Common myeloid progenitor, CD34-positive (primary cell): ENCODE results near the gene IL10.

Experiments
- CTCF ChIA-PET: fragments of 350-600 bp; sonication (Branson Sonifier 250); formaldehyde crosslinking; loops from one replicate; lab custom pipeline; 2021; ENCODE audit warnings: antibody characterized with exemption; lab: Charles Lee
- POLR2A ChIA-PET: fragments of 350-600 bp; sonication (Branson Sonifier 250); formaldehyde crosslinking; loops from one replicate; lab custom pipeline; 2021; ENCODE audit warnings: antibody characterized with exemption; lab: Charles Lee
- DNase-seq, 3 donors: peaks; one replicate each; pipeline versions ENCODE4 v3.0.0 to v3.0.0-alpha.2; 2013
- H3K27ac ChIP-seq, 2 experiments: 1 replicate in 1 of 2; 2 replicates in 1 of 2; pipeline ENCODE4 v1.7.0; 2013; ENCODE audit warnings: inconsistent platforms in 2 of 2, low read length in 2 of 2, mild to moderate bottlenecking in 2 of 2, low read depth in 1 of 2, moderate library complexity in 1 of 2; ENCODE audit not compliant: severe bottlenecking in 2 of 2, insufficient read depth in 1 of 2, poor library complexity in 1 of 2
- H3K27me3 ChIP-seq, 5 experiments: replicated peaks in 2 of 5; 1 replicate in 3 of 5; 2 replicates in 2 of 5; pipeline versions ENCODE4 v1.6.1 to v1.7.0; 2013; ENCODE audit warnings: low read length in 4 of 5, mild to moderate bottlenecking in 2 of 5, moderate library complexity in 2 of 5, inconsistent platforms in 1 of 5; ENCODE audit not compliant: insufficient read depth in 5 of 5, control insufficient read depth in 4 of 5
- H3K36me3 ChIP-seq, 4 experiments: 1 replicate in 2 of 4; 2 replicates in 2 of 4; pipeline versions ENCODE4 v1.6.1 to v1.7.0; 2013; ENCODE audit warnings: low read length in 3 of 4, control low read depth in 1 of 4, mild to moderate bottlenecking in 1 of 4; ENCODE audit not compliant: control insufficient read depth in 4 of 4, insufficient read depth in 4 of 4
- H3K4me1 ChIP-seq, 4 experiments: 1 replicate in 3 of 4; 2 replicates in 1 of 4; pipeline versions ENCODE4 v1.6.1 to v1.7.1; 2013; ENCODE audit warnings: low read length in 3 of 4, mild to moderate bottlenecking in 3 of 4, control low read depth in 1 of 4, inconsistent platforms in 1 of 4, moderate library complexity in 1 of 4; ENCODE audit not compliant: control insufficient read depth in 4 of 4, insufficient read depth in 4 of 4; ENCODE audit errors: control extremely low read depth in 1 of 4
- H3K4me3 ChIP-seq, 7 experiments: 1 replicate in 4 of 7; 2 replicates in 3 of 7; pipeline versions ENCODE4 v1.5.1 to v1.7.0; 2013; ENCODE audit warnings: mild to moderate bottlenecking in 7 of 7, low read length in 6 of 7, moderate library complexity in 6 of 7, inconsistent platforms in 2 of 7, low read depth in 2 of 7, control low read depth in 1 of 7; ENCODE audit not compliant: insufficient read depth in 4 of 7, control insufficient read depth in 1 of 7; ENCODE audit errors: extremely low read depth in 1 of 7
- H3K9me3 ChIP-seq, 5 experiments: 1 replicate in 4 of 5; 2 replicates in 1 of 5; pipeline versions ENCODE4 v1.6.1 to v1.7.1; 2013; ENCODE audit warnings: low read length in 4 of 5, mild to moderate bottlenecking in 2 of 5, inconsistent platforms in 1 of 5, low read depth in 1 of 5, moderate library complexity in 1 of 5; ENCODE audit not compliant: control insufficient read depth in 4 of 5, insufficient read depth in 2 of 5; ENCODE audit errors: control extremely low read depth in 1 of 5
- WGBS: methylation state at CpG from one replicate; pipeline ENCODE4 v1.1.5; 2013; ENCODE audit not compliant: insufficient coverage; 5-methylcytosine and 5-hydroxymethylcytosine counted together

Gene IL10

GRCh38 chr1:206723462-206723804 lies 48.9 kb downstream of the IL10 start:
- DNase-seq = no peak
- Histone ChIP-seq H3K36me3 (no peaks in the 10 kb centered on the region), H3K4me3 (peak overlapping the region in 2 of 7 experiments; percentile 7 to 40), H3K9me3 (no peaks in the 10 kb centered on the region), H3K27me3 (no peaks in the 10 kb centered on the region), H3K27ac (no peak overlapping the region), H3K4me1 (peaks cover 24 to 52% (median 42%) of the 10 kb centered on the region in 4 experiments)
- ChIA-PET CTCF (interaction anchor here (0.7 to 7.7 kb wide), 13 partner anchors 11 to 209 kb away, joined by 3 to 80 read pairs (median 3); partner anchors contain the start of gene DYRK3), POLR2A (no interaction called here)
- 76% methylated on average over 4 of the region's 4 CpGs for WGBS

DNA sequence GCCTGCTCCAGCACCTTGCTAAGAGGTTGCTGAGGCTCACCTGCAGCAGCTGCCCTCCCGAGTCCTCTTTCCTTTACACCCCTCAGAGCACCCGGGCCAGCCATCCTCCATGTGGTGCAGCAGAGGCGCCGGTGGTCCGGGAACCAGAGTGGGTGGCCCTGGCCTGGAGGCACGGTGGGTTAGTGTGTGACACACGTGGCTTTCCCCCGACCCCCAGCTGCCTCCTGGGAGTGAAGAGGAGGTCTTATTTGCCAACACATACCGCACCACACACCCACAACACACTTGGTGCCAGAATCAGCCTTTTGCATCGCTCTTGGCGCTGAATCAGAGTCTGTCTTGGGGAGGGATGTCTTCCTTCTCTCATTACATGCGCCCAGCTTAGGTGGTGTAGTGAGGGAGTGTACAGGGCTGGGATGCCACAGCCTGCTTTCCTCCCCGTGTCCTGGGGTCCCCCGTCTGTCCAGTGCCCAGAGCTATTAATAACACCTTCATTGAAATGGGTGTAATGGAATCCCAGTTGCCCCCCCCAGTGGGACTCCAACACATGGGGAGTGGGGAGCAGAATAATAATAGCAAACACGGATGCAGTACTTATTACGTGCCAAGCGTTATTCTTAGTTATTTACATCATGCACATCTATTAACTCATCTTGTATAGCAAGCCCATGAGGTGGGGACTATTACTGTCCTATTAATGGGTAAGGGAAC lies 49.4 kb downstream of the IL10 start:
- 93% methylated on average over 2 of the region's 17 CpGs for WGBS
- Histone ChIP-seq H3K4me1 (peaks cover 22 to 49% (median 36%) of the 10 kb centered on the region in 4 experiments), H3K4me3 (no peak overlapping the region), H3K27ac (no peak overlapping the region), H3K27me3 (no peaks in the 10 kb centered on the region), H3K36me3 (no peaks in the 10 kb centered on the region), H3K9me3 (no peaks in the 10 kb centered on the region)
- no peak for DNase-seq
- POLR2A ChIA-PET = no interaction called here
- CTCF ChIA-PET = interaction anchor here (0.6 to 7.7 kb wide), 15 partner anchors 10 to 209 kb away, joined by 3 to 80 read pairs (median 3); partner anchors contain the start of gene DYRK3

DNA sequence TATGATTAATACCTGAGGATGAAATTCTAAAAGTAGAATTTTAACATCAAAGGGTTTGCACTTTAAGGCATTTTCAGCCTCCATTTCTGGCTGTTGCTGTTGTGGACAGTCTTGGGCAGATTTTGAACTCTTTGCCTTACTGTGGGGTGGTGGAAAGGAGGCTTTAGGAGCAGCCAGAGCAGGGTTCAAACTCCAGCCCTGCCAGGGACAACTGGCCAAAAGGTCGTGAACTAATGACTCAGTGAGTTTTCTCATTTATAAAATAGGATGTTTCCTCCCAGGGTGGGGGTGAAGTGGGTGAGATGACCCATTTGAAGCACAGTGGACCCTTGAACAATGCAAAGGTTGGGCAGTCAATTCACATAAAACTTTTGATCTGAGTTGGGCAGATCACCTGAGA lies 50.8 kb downstream of the IL10 start:
- ChIA-PET CTCF (interaction anchor here (2.2 kb wide), 1 partner anchor 88 kb away, joined by 12 read pairs; no protein-coding TSS in a partner anchor), POLR2A (no interaction called here)
- no peaks in the 10 kb centered on the region for H3K36me3 ChIP-seq
- DNase-seq = no peak
- 100% methylated on average over 1 of the region's 1 CpG for WGBS
- no peak overlapping the region for H3K4me3 ChIP-seq
- no peak overlapping the region for H3K27ac ChIP-seq
- H3K9me3 ChIP-seq = no peaks in the 10 kb centered on the region
- H3K27me3 ChIP-seq = no peaks in the 10 kb centered on the region
- peaks cover 30 to 51% (median 43%) of the 10 kb centered on the region in 4 experiments for H3K4me1 ChIP-seq

- ChIA-PET CTCF (interaction anchor here (0.7 to 2.2 kb wide), 6 partner anchors 10 to 192 kb away, joined by 3 to 6 read pairs (median 4); no protein-coding TSS in a partner anchor), POLR2A (interaction anchor here (1.1 kb wide), 1 partner anchor 46 kb away, joined by 3 read pairs; no protein-coding TSS in a partner anchor)
- Histone ChIP-seq H3K27me3 (no peaks in the 10 kb centered on the region), H3K9me3 (no peaks in the 10 kb centered on the region), H3K4me3 (no peak overlapping the region), H3K4me1 (peaks cover 19 to 52% (median 44%) of the 10 kb centered on the region in 4 experiments), H3K27ac (no peak overlapping the region), H3K36me3 (no peaks in the 10 kb centered on the region)
- DNase-seq = no peak
- WGBS = 100% methylated on average over 1 of the region's 10 CpGs
Observed at GRCh38 chr1:206719169-206719839, 53.0 kb downstream of the IL10 start.

- no CpG with 5 or more reads among the region's 1 CpG for WGBS
- no peaks in the 10 kb centered on the region for H3K27me3 ChIP-seq
- H3K27ac ChIP-seq = peak overlapping the region; percentile 7 to 71
- no peak for DNase-seq
- no peaks in the 10 kb centered on the region for H3K9me3 ChIP-seq
- no peaks in the 10 kb centered on the region for H3K36me3 ChIP-seq
- peaks cover 22 to 49% (median 36%) of the 10 kb centered on the region in 4 experiments for H3K4me1 ChIP-seq
- CTCF ChIA-PET = interaction anchor here (1.0 to 1.8 kb wide), 3 partner anchors 13 to 94 kb away, joined by 3 to 5 read pairs (median 4); no protein-coding TSS in a partner anchor
- POLR2A ChIA-PET = no interaction called here
- H3K4me3 ChIP-seq = peak overlapping the region in 1 of 7 experiments; percentile 37
Observed at GRCh38 chr1:206717674-206717989, 54.7 kb downstream of the IL10 start.
